HG02571 (cell line): ENCODE measurements around the gene CINP.

ENCODE experiments used
- ATAC-seq: cut with Tn5 transposase; IDR thresholded peaks from one replicate; pipeline ENCODE4 v1.9.1; 2021; ENCODE audit warnings: mild to moderate bottlenecking, moderate library complexity; ENCODE audit not compliant: unreplicated experiment

The CINP gene

GRCh38 chr14:102362545-102363181 is at the start of gene CINP, which contains the start of gene TECPR2:
CINP (minus strand) TSS chr14:102362890; CDS start chr14:102362851, 39 bp downstream.
TECPR2 (plus strand) TSS chr14:102362941; CDS start chr14:102376722, 13,781 bp downstream.
- peak; percentile 94 for ATAC-seq

- no peak for ATAC-seq
Observed at GRCh38 chr14:102408724-102409123, 46.0 kb upstream of the CINP start.

GRCh38 chr14:102407258-102407657 is 44.6 kb upstream of the CINP start:
- ATAC-seq = no peak

GRCh38 chr14:102403028-102403427 is 40.3 kb upstream of the CINP start:
- no peak for ATAC-seq

- no peak for ATAC-seq
Observed at GRCh38 chr14:102396521-102396920, 33.8 kb upstream of the CINP start.

GRCh38 chr14:102394717-102395375 is 32.2 kb upstream of the CINP start:
- ATAC-seq = no peak

- no peak for ATAC-seq
Observed at GRCh38 chr14:102392506-102392905, 29.8 kb upstream of the CINP start.

- ATAC-seq = no peak
Observed at GRCh38 chr14:102390064-102390855, 27.6 kb upstream of the CINP start.

- no peak for ATAC-seq
Observed at GRCh38 chr14:102389246-102389645, 26.6 kb upstream of the CINP start.

GRCh38 chr14:102387086-102387485 is 24.4 kb upstream of the CINP start:
- ATAC-seq = no peak

- no peak for ATAC-seq
Observed at GRCh38 chr14:102378830-102379229, 16.1 kb upstream of the CINP start.

GRCh38 chr14:102377696-102378095 is 15.0 kb upstream of the CINP start:
- no peak for ATAC-seq

- no peak for ATAC-seq
Observed at GRCh38 chr14:102375119-102375518, 12.4 kb upstream of the CINP start.

GRCh38 chr14:102374264-102374663 is 11.6 kb upstream of the CINP start:
- ATAC-seq = no peak

GRCh38 chr14:102373110-102373509 is 10.4 kb upstream of the CINP start:
- no peak for ATAC-seq

GRCh38 chr14:102371361-102371760 is 8.7 kb upstream of the CINP start:
- ATAC-seq = no peak

- ATAC-seq = no peak
Observed at GRCh38 chr14:102370305-102370809, 7.7 kb upstream of the CINP start.

- peak; percentile 10 for ATAC-seq
Observed at GRCh38 chr14:102363182-102363943, 673 bp upstream of the CINP start.

- no peak for ATAC-seq
Observed at GRCh38 chr14:102362084-102362483, 606 bp downstream of the CINP start.

- no peak for ATAC-seq
Observed at GRCh38 chr14:102360388-102360787, 2.3 kb downstream of the CINP start.

- ATAC-seq = no peak
Observed at GRCh38 chr14:102359341-102359740, 3.3 kb downstream of the CINP start.
